Ishikawa (cell line): ENCODE results near the gene DYRK1B.

Source experiments
- CEBPB ChIP-seq: IDR thresholded peaks from 2 replicates; pipeline ENCODE4 v1.6.1; 2012
- CREB1 ChIP-seq: IDR thresholded peaks from 2 replicates; pipeline ENCODE4 v1.6.1; 2012; ENCODE audit warnings: low read depth
- EP300 ChIP-seq: IDR thresholded peaks from 2 replicates; pipeline ENCODE4 v1.6.1; 2012; ENCODE audit warnings: borderline replicate concordance
- FOXM1 ChIP-seq: IDR thresholded peaks from 2 replicates; pipeline ENCODE4 v1.6.1; 2012; ENCODE audit warnings: low read depth, borderline replicate concordance
- MAX ChIP-seq: IDR thresholded peaks from 2 replicates; pipeline ENCODE4 v1.6.1; 2012
- NFIC ChIP-seq: IDR thresholded peaks from 2 replicates; pipeline ENCODE4 v1.6.1; 2012
- RAD21 ChIP-seq: IDR thresholded peaks from 2 replicates; pipeline ENCODE4 v1.6.1; 2012; ENCODE audit warnings: low read depth
- REST ChIP-seq: IDR thresholded peaks from 2 replicates; pipeline ENCODE4 v1.6.1; 2012; ENCODE audit warnings: low read depth, mild to moderate bottlenecking
- TEAD4 ChIP-seq: IDR thresholded peaks from 2 replicates; pipeline ENCODE4 v1.6.1; 2012
- USF1 ChIP-seq: IDR thresholded peaks from 2 replicates; pipeline ENCODE4 v1.6.1; 2012
- YY1 ChIP-seq: IDR thresholded peaks from 2 replicates; pipeline ENCODE4 v1.6.1; 2012; ENCODE audit warnings: low read depth
- ZBTB7A ChIP-seq: IDR thresholded peaks from 2 replicates; pipeline ENCODE4 v1.6.1; 2012; ENCODE audit warnings: low read depth

- TF ChIP-seq ZBTB7A (no peak), MAX (no peak), TEAD4 (no peak), RAD21 (no peak), EP300 (no peak), CEBPB (no peak), REST (no peak), YY1 (no peak), NFIC (no peak), FOXM1 (no peak), USF1 (no peak), CREB1 (no peak)
Observed at GRCh38 chr19:39847525-39847924, 13.6 kb upstream of the DYRK1B start.
